ENCODE data around the gene COL8A2. TPM values are rescaled to one million over a fixed set of nuclear protein-coding genes. Genes with fewer than 3 reads are reported as not detected.

Gene COL8A2
- total RNA-seq, 1 donor from 2014 or later, result 5.6 TPM

GRCh38 chr1:36067871-36068270, 57.2 kb downstream of the COL8A2 start:
- DNase-seq (ENCODE audit: low read depth, low spot score), result no peak

GRCh38 chr1:36062315-36062714, 62.7 kb downstream of the COL8A2 start:
- no peak for DNase-seq (ENCODE audit: low read depth, low spot score)

GRCh38 chr1:36055706-36056105, 69.3 kb downstream of the COL8A2 start:
- no peak for DNase-seq (ENCODE audit: low read depth, low spot score)

GRCh38 chr1:36053978-36054377, 71.0 kb downstream of the COL8A2 start:
- no peak for DNase-seq (ENCODE audit: low read depth, low spot score)

GRCh38 chr1:36051821-36052220, 73.2 kb downstream of the COL8A2 start:
- no peak for DNase-seq (ENCODE audit: low read depth, low spot score)

Other genes with a start within 250 kb of the COL8A2 start
- gene AGO1, start 242.0 kb downstream of the COL8A2 start, total RNA-seq, result 12.4 and 18.3 TPM in 2 replicates
- gene AGO3, start 194.1 kb downstream of the COL8A2 start, total RNA-seq, result 17.1 and 25.3 TPM in 2 replicates
- 0.13 and 0.21 TPM in 2 replicates for gene TEKT2, start 41.1 kb downstream of the COL8A2 start, total RNA-seq
- 32.6 and 43.5 TPM in 2 replicates for gene ADPRS, start 36.3 kb downstream of the COL8A2 start, total RNA-seq
- 106 and 117 TPM in 2 replicates for gene TRAPPC3, start 24.3 kb upstream of the COL8A2 start, total RNA-seq
- 77.1 and 91.4 TPM in 2 replicates for gene MAP7D1, start 30.9 kb upstream of the COL8A2 start, total RNA-seq
- gene THRAP3, start 99.2 kb upstream of the COL8A2 start, total RNA-seq, result 152 and 167 TPM in 2 replicates
- 1.1 TPM in 2 replicates for gene SH3D21, start 181.1 kb upstream of the COL8A2 start, total RNA-seq
- 108 and 133 TPM in 2 replicates for gene EVA1B, start 198.4 kb upstream of the COL8A2 start, total RNA-seq